GM18909 (cell line): Measurements from ENCODE around the gene FAAH2.
"Not testable (repeated sequence)": the region's sequence is repeated elsewhere in the genome, so short reads cannot be mapped to it uniquely, and the experiment has no call there.

Experiments
- ATAC-seq: cut with Tn5 transposase; IDR thresholded peaks from one replicate; pipeline ENCODE4 v1.9.1; 2021; ENCODE audit warnings: mild to moderate bottlenecking; ENCODE audit not compliant: unreplicated experiment, poor library complexity

Gene FAAH2

DNA sequence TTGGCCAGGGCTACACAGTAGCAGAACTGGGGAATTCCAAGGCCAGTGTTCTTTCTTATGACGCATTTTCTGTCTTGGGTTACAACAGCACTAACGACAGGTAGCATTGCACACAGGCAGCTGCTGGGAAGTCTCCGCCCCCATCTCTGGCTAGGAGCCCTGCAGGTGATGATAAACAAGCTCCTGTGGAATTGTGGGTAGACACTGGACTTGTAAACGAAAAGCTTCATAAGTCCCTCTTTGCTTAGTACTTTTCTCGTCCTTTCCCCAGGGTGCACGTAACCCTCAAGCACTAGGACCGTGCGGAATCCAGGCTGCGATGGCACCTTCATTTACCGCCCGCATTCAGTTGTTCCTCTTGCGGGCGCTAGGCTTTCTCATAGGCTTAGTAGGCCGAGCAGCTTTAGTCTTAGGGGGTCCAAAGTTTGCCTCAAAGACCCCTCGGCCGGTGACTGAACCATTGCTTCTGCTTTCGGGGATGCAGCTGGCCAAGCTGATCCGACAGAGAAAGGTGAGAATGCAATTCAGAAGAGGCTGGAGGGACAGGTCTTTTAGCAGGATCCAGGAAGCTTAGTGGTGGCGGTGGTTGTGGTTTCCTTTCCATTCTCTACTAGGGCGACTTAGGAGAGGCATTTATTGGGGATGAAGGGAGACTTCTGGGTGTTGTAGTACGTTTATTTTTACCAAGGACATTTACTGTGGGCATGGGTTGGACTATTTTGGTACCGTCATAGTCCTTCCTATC is at the start of gene FAAH2:
TSS of gene FAAH2 (plus strand) at position 200 of the 745 bp plus-strand sequence. CDS start at position 320, 120 bp downstream.
- ATAC-seq: peak; percentile 93

GRCh38 chrX:57241967-57242366 is 44.5 kb upstream of the FAAH2 start:
- ATAC-seq: no peak

- ATAC-seq: no peak
Observed at GRCh38 chrX:57251965-57252364, 34.5 kb upstream of the FAAH2 start.

- ATAC-seq: no peak
Observed at GRCh38 chrX:57265126-57265525, 21.4 kb upstream of the FAAH2 start.

GRCh38 chrX:57266275-57266674 is 20.2 kb upstream of the FAAH2 start:
- ATAC-seq: no peak

DNA sequence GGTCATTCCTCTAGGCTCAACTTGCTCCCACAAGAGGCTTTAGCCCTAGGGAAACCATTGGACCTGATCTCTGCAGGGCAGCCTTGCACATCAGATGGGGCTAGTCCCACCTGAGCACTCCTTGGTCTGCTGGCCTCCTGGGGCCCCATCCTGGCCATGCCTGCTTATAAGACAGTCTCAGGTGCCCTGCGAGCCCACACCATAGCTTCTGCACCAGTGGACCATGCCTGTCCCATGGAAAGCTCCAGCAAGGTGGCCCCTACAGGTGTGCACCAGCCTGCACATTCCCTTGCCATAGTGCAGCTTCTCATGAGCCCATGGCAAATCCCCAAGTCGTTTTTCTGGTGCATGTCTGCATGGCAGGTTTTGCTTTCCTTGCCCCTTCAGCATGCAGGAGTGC is 19.6 kb upstream of the FAAH2 start:
- ATAC-seq: no peak

- ATAC-seq: no peak
Observed at GRCh38 chrX:57267308-57267707, 19.2 kb upstream of the FAAH2 start.

DNA sequence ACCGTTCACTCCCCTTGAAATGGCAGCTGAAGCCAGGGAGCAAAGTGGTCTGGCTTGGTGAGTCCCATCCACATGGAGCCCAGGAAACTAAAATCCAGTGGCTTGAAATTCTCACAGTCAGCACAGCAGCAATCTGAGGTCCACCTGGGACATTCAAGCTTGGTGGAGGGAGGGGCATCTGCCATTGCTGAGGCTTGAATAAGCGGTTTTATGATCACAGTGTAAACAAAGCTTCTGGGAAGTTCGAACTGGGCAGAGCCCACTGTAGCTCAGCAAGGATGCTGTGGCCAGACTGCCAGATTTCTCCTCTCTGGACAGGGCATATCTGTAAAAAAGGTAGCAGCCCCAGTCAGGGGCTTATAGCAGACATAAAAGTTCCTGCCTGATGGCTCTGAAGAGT is 15.5 kb upstream of the FAAH2 start:
- no peak for ATAC-seq

DNA sequence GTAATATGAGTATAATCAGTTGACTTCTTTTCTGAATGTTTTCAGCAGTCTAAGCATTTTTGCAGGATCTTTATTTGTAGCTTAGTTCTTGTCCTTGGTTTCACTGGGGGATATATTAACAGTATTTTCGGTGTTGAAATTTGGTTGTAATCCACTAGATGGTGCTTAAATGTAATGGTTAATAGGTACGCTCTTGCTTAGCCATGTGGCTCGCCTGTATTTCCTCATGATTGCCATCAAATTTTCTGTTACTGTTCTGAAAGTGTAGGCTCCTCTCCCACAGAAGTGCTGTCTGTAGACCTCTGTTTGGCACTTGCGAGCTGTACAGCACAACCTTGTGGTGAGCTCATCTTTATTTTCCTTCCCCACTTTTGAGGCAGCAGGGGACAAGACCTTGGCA is 3.9 kb upstream of the FAAH2 start:
- ATAC-seq: no peak

- no peak for ATAC-seq
Observed at GRCh38 chrX:57285001-57285400, 1.5 kb upstream of the FAAH2 start.

- ATAC-seq: no peak
Observed at GRCh38 chrX:57289089-57289488, 2.6 kb downstream of the FAAH2 start.

- no peak for ATAC-seq
Observed at GRCh38 chrX:57294961-57295360, 8.5 kb downstream of the FAAH2 start.

DNA sequence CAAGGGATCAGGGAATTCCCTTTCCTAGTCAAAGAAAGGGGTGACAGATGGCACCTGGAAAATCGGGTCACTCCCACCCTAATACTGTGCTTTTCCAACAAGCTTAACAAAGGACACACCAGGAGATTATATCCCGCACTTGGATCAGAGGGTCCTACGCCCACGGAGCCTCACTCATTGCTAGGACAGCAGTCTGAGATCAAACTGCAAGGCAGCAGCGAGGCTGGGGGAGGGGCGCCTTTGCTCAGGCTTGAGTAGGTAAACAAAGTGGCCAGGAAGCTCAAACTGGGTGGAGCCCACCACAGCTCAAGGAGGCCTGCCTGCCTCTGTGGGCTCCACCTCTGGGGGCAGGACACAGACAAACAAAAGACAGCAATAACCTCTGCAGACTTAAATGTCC is 9.2 kb downstream of the FAAH2 start:
- ATAC-seq: not testable (repeated sequence)

- no peak for ATAC-seq
Observed at GRCh38 chrX:57313583-57314215, 27.2 kb downstream of the FAAH2 start.

DNA sequence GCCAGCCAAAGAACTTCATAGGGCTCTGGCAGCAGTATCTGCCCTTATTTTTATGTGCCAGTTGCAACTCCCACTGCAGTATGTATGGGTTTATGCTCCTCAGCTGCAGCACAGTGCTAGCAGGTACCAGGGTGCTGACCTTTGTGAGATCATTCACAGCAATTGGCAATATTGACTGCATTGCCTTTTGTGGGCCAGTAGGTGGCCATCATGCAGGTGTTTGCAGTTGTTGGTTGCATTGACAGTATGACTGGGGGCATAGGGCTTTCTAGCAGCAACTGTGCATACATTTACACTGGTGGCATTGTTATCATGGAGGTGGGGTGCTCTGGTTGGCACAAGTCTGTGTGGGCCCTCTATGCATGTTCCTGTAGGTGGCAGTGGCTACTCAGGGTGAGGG is 42.5 kb downstream of the FAAH2 start:
- no peak for ATAC-seq

DNA sequence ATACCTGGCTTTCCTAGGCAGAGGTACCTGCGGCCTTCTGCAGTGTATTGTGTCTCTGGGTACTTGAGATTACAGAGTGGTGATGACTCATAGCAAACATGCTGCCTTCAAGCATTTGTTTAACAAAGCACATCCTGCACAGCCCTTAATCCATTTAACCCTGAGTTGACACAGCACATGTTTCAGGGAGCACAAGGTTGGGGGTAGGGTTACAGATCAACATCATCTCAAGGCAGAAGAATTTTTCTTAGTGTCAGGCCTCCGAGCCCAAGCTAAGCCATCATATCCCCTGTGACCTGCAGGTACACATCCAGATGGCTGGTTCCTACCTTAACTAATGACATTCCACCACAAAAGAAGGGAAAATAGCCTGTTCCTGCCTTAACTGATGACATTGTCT is 49.3 kb downstream of the FAAH2 start:
- not testable (repeated sequence) for ATAC-seq

DNA sequence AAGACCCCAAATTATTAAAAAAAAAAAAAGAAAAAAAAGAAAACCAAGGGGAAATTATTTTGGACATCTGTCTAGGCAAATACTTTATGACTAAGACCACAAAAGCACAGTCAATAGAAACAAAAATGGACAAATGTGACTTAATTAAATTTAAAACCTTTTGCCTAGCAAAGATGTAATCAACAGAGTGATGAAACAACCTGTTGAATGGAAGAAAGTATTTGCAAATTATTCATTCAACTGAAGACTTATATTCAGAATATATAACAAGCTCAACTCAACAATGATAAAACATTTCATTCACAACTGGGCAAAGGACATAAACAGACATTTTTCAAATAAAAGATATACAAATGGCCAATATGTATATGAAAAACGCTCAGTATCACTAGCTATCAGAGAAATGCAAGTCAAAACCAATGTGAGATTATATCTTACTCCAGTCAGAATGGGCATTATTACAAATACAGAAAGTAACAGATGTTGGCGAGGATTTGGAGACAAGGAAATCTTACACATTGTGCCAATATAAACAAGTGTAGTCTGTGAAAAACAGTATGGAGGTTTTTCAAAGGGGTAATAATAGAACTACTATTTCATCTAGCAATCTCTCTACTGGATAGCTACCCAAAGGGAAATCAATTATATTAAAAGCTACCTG is 67.1 kb downstream of the FAAH2 start:
- no peak for ATAC-seq

DNA sequence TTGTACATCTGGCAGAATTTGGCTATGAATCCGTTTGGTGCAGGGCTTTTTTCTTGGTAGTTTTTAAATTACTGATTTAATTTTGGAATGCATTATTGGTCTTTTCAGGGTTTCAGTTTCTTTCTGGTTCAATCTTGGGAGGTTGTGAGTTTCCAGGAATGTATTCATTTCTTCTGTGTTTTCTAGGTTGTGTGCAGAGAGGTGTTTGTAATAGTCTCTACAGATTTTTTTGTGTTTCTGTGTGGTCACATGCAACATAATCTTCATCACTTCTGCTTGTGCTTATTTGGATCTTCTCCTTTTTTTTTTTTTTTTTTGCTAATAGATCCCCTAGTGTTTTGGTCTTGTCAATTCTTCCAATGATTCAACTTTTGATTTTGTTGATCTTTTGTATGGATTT is 77.6 kb downstream of the FAAH2 start:
- ATAC-seq: no peak

- no peak for ATAC-seq
Observed at GRCh38 chrX:57366430-57366829, 79.9 kb downstream of the FAAH2 start.

DNA sequence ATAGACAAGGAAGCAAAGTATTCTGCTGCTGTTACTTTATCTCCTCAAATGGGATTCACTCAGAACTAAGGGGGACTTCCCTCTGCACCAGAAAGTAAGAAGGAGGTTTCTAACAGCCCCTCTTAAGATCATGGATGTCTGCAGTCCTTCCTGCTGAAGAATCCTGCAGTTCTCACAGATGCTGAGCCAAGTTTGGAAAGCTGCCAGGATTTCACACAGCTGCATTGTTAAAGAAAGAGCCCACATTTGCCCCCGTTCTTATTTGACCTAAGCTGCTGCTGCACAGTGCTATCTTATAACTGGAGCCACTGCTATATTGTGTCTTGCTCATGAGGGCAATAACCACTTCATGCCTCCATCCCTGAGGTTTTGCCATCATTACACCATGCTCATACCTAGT is 81.1 kb downstream of the FAAH2 start:
- no peak for ATAC-seq

- ATAC-seq: no peak
Observed at GRCh38 chrX:57368158-57368557, 81.7 kb downstream of the FAAH2 start.

- ATAC-seq: no peak
Observed at GRCh38 chrX:57379296-57379695, 92.8 kb downstream of the FAAH2 start.
